Hippocampal formation (tissue), 2 donors: ENCODE results near the gene VAV2.

ENCODE experiments used
- DNase-seq, 2 donors: peaks; one replicate each; lab custom pipeline; 2025; lab: John Stamatoyannopoulos, UW

VAV2 gene

GRCh38 chr9:133891741-133892140 is 100.4 kb downstream of the VAV2 start:
- DNase-seq: no peak

GRCh38 chr9:133890583-133890982 is 101.5 kb downstream of the VAV2 start:
- DNase-seq: no peak

DNA sequence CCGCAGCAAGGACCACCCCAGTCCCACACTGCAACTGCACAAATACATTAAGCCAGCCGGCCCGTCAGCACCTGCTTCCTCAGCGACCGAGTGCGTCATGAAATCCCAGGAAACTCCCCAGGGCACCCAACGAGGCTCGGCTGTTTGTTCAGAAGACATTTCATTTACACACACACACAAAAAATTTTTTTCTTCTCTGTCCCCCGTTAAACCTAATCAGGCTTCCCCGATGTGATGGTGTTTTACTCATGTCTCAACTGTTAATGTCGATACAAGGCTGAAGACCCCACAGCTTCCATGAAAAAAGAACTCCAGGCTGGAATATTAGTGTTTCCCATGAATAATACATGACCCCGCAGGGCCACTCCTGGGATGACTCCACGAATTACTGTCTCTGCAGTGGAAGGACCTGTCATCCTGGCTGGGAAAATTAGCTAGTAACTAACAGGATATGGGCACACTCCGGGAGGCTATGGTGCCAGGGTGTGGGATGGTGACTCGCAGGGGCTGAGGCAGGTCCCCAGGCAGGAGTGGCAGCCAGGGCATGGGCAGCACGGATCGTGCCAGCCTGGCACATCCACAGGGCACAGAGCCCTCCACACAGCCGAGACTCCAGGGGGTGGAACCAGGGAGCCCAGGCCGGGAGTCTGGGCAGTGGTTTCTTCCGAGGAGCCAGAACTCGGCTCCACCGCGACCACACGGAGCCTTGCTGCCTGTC is 102.4 kb downstream of the VAV2 start:
- DNase-seq: no peak

DNA sequence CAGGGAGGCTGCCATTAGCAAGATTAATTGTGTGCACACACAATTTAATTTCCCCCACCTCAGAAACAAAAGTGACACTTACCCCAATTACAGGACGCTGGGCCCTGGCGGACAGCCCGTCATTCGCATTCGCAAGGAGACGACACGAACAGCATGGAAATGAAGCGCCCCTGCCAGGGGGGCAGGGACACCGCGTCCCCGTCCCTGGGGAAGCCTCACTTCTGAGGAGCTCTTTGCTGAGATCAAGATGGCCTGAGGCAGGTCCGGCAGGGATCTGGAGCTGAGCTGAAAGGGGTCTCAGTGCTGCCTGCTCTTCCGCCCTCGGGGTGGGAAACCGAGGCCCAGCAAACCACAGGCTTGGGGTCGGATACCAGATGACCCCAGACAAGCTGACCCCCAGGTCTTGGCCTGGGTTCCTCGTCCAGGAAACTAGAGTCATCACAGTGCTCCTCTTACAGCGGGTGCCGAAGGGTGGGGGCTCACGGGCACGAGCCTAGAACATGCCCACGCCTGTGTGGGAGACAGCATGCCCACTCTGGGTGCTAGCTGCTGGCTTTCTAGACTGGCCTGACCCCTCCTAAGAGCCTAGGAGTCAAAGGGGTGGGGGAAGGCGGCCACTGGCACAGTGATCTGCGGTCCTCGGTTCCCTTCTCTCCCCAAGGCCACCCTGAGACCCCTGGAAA is 103.2 kb downstream of the VAV2 start:
- DNase-seq: peak in 1 of 2 donors; percentile 53

DNA sequence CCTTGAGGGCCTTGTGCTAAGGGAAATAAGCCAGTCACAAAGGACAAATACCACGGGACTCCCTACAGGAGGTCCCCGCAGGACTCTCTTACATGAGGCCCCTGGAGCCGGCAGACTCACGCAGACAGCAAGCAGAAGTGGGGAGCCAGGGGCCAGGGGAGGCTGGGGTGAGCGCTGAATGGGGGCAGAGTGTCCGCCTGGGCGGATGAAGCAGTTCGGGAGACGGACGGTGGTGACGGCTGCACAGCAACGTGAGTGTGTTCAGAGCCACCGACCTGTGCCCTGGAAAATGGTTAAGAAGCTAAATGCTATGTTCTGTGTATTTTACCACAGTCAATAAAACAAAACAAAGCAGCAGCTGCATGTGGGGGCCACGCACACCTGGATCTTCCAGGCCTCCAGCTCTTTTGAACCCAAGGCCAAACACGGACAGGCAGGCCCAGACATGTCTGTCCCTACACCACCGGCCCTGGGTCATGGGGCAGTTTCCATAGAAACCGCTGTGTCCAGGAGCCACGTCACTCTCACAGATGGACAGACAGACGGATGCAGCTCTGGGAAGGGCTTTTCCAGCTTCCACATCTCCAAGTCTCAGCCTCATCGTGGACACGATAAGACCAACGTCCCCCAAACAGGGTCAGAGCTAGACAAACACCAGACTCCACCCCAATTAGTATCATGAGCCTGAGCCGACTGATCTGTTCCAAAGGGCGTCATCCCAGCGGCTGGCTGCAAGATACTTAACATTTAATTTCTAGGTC is 103.9 kb downstream of the VAV2 start:
- DNase-seq: peak in 1 of 2 donors; percentile 53

DNA sequence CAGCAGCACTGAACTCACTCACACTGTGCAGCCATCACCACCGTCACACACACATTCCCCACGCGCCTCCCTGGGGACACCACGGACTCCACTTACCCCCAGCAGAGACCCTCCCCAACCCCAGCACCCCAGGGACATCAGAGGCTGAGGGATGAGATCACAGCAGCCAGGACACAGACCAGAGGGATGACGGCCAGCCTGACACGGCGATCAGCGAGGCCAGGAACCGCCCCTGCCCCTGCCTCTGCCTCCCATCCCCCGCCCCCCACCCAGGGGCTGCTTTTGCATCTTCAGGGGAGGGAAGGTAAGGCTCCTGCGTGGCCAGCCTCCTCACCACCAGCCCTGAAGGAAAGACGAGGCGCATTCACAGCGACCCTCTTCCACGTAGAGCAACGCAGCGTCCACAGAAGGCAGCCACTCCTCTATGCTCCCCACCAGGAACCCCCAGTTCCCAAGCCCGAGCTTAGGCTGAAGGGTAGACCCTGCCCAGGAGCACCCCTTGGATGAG is 104.5 kb downstream of the VAV2 start:
- no peak for DNase-seq

DNA sequence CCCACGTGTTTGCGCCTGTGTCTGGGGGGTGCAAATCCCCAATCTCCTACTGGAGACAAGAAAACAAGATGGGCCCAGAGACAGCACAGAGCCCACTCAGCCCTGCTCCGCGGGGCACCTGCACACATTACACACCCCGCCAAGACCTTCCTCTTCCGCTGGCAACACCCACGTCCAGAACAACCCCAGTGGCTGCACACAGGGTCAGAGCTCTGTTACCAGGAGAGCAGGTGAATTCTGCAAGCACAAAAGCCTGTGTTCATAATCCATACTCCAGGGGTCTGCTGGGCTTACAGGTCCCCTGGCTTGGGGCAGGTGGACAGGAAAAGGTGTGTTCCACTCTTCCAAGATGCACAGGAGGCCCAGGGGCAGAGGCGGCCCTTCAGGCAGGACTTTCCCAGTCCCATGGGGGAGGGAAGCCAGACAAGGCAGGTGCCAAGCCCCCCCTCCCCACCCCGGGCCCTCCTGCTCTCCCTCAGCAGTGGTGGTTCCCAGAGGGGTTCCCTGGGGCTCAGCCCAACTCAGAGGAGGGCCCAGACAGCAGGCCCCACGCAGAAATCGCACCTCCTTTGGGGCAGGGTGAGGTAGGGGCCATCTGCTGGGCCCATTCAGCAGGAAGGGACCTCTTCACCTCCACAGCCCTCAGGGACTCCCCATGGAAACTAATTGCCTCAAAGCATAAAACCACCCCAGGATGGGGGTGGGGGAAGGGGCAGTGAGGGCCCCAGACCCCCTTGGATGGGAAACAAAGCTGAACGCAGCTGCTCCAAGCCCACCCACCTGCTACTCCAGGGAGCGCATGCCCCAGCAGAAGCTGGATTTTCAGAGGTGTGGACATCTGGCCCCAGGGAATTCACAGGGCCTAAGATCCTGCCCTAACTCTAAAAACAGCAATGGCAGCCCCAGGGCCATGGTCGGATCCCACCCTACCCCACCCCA is 105.3 kb downstream of the VAV2 start:
- DNase-seq: no peak

GRCh38 chr9:133884907-133885744 is 107.0 kb downstream of the VAV2 start:
- DNase-seq: no peak

DNA sequence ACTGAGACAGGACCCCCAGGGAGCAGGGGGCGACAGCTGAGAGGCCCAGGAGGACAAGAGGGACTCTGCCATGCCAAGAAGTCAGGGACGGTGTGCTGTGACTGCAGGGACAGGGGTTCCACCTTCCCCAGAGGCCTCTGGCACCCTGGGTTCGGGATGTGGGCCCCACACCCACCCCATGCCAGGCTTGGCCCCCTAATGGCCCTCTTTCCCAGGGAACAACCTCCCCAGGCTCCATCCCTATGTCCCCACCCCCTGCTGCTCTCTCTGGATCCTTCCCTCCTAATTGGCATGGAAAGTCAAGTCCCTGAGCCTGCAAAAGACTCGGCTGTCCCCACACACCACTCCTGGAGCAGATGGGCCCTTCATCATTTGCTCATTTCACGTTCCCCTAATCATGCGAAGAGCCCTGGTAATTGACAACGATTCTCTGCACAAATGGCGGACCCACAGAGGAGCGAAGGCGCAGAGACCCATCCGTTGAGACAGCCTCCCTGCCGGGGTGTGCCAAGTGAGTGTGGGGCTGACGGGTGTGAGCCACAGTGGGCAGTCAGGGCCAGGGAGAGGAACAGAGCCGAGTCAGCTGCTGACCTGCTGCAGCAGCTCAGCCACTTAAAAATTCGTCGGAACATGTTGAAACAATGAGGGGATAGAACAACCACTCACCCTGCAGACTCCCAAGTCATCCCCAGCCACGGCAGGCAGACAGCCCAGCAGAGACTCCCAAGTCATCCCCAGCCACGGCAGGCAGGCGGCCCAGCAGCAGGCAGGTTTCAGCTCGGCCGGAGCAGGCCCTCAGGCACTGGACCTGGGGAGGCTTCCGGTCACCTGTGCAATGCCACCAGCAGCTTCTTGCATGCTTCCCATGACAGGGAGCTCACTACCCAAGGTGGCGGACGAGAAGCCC is 109.0 kb downstream of the VAV2 start:
- no peak for DNase-seq

DNA sequence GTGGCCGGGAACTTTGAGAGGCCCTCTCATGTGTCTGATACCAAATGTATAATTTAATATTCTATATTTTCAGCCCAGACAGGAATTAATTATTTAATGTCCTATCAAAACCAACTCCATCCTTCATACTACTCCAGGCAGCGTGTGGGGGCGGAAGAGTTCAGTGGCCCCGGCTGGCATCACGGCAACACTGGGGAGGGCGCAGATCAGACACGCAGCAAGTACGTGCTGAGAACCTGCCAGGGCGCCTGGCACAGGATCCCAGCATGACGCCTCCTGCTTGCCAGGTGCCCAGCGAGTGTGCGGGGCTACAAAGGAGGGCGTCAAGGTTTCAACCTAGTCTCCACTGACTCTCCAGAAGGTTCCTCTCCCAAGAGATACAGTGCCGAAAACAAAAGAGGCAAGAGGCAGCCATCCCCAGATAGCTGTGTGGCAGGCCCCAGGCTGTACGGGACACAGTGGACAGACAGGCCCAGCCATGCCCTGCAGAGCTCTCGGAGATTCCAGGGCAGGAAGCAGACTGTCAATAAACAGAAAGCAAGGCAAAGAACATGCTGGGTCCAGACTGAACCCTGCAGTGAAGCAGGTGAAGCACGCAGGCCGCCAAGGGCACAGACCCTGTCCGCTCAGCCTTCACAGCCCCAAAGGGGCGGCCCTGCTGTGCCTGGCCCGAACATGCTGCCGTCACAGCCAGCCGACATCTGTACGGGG is 110.3 kb downstream of the VAV2 start:
- no peak for DNase-seq

DNA sequence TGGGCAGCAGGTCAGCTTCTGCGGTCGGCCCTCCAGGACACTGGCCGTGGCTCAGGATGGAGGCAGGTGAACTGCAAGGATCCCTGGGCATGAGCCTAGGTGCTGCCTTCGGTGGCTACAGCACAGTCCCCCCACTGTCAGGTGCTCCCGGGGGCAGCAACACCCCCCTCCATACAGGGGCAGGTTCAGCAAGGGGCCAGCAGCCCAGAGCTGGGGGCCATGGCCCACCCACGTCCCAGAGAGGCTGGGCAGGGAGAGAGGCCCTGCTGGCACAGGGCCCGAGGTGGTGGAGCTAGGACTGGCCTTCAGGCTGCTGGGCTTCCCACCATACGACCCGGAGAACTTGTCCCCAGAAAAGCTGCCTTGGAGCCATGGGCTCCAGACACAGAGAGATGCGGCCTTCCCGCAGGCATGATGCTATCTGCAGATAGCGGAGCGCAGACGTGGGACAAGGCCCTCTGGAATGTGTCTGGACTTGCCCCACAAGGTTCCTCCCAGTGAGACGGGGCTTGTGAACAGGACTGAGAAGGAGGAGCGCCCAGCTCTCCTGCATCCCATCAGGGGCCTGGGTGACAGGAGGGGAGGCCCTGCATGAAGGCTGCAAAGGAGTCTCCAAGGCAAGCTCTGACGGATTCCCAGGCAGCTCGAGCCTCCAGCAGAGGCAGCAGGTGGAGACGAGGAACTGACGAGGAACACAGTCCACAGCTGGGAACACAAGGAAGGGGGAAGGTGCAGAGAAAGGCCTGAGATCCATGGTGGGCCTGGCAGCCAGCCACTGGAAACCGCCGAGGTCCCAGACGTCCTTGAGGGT is 111.1 kb downstream of the VAV2 start:
- no peak for DNase-seq

DNA sequence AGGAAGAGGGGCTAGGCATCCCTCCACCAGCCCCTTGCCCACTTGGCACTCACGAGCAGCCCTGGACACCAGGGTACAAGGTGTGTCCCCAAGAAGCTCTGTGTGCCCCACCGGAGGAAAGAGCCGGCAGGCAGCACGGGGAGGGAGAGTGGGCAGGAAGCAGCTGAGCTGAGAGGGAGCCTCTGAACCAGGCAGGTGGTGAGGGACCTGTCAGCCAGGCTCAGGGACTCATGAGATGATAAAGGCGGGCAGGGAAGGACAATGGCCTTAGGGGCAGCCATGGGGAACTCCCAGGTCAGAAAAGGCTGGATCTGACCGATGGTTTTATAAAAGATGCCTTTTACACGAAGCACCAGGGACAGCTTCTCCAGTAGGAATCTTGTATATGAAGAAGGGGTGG is 112.0 kb downstream of the VAV2 start:
- DNase-seq: no peak

DNA sequence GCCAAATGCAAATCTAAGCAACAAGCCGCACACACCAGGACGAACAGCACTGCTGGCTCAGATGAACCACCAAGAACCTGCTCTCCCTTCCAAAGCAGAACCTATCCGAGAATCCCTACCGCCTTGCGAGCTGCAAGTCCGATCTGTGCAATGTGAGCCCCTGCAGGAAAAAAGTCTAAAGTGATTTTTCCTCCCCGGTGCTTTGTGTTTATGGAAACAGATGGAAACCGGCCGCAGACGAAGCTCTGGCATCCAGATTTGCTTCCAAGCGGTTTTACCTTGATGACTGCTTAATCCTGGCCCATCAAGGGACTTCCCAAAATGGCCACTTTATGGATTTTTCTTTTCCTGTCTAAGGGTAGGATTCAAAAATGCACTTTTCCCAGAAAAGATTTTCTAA is 112.5 kb downstream of the VAV2 start:
- DNase-seq: no peak

DNA sequence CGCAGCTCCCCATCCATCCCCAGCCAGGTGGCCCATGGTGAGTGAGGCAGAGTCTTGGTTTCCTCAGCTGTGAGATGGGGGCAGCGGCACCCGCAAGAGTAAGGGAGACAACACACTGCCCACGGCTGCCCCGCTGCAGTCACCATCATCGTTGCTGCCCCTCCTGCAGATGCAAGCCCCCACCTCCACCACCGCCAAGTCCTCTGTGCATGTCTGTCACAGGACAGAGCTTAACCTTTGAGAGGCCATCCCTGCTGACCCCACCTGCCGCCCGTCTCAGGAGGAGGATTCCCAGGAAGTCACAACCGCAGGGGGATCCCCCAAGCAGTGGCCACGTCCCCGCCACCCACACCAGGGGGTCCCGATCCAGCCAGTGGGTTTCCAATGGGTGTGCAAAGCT is 113.7 kb downstream of the VAV2 start:
- no peak for DNase-seq

DNA sequence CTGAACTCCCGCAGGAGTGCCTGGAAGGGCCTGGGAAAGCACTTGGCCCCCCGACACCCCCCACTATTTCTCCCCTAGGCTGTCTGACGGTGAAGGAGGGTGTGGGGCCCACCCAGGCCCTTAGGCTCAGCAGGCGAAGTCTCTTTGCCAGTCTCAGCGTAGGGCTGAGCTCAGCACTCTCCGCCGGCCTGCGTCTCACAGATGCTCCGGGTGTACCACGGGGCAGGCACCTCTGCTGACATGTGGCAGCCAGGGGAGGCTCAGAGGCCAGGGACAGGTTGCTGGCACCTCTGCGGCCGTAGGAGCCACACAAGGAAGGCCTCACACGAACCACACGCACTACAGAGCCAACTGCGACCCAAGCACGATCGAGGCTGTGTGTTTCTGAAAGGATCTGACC is 114.2 kb downstream of the VAV2 start:
- no peak for DNase-seq

DNA sequence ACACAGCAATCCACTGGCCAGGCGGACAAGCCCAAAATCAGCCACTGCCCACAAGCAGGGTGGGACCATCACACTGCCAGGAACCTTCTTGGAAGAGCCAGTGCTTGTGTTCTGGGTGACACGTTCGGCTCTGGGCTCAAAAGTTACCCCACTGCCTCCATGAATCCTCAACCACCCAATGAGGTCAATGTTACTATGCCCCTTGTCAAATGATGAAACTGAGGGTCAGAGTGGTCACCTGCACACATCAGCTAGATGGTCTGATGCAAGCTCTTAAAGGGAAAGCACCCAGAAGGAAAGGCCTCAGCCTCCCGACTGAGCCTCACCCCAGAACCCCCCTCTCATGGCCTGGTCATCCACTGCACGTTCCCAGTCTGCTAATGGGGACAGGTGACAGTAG is 114.8 kb downstream of the VAV2 start:
- DNase-seq: no peak

DNA sequence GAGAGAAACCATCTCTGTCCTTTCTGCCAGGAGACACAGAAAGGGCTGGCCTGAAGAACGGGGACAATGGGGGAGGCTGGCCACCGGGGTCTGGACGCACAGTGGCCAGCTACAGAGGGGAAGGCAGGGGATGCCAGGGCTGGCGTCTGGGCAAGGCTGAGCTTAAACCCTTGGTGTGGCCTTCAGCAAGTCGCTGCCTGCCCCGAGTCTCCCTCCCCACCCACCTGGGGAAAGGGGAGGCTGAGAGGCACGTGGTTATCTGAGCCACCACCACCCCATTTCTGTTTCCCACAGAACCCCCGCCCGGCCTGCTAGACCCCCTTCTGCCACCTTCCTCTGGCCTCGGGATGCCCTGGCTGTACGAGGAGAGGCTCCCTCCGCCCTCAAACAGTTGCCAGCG is 115.3 kb downstream of the VAV2 start:
- DNase-seq: peak in 1 of 2 donors; percentile 19

- no peak for DNase-seq
These were observed 116.0 kb downstream of the VAV2 start for GRCh38 chr9:133876144-133876543.
